AG20443 (cell line): ENCODE measurements around the gene DNTT.

Experiments
- DNase-seq: peaks from one replicate; pipeline ENCODE4 v3.0.0; 2012; ENCODE audit warnings: low spot score, mixed read lengths

Gene DNTT

GRCh38 chr10:96309628-96310320, 5.5 kb downstream of the DNTT start:
- no peak for DNase-seq

GRCh38 chr10:96310321-96310669, 6.1 kb downstream of the DNTT start:
- DNase-seq = no peak

- DNase-seq = no peak
Measured at GRCh38 chr10:96311180-96311715, 7.0 kb downstream of the DNTT start.

GRCh38 chr10:96313344-96313743, 9.1 kb downstream of the DNTT start:
- no peak for DNase-seq

- no peak for DNase-seq
Measured at GRCh38 chr10:96317067-96317833, 13.0 kb downstream of the DNTT start.

GRCh38 chr10:96319754-96320474, 15.7 kb downstream of the DNTT start:
- DNase-seq = no peak

GRCh38 chr10:96321822-96322221, 17.6 kb downstream of the DNTT start:
- no peak for DNase-seq

- no peak for DNase-seq
Measured at GRCh38 chr10:96322275-96322674, 18.0 kb downstream of the DNTT start.

GRCh38 chr10:96324447-96324846, 20.2 kb downstream of the DNTT start:
- no peak for DNase-seq

GRCh38 chr10:96325719-96326373, 21.6 kb downstream of the DNTT start:
- DNase-seq = no peak

- no peak for DNase-seq
Measured at GRCh38 chr10:96327462-96327861, 23.2 kb downstream of the DNTT start.

GRCh38 chr10:96333101-96333500, 28.9 kb downstream of the DNTT start:
- no peak for DNase-seq

- peak; percentile 73 for DNase-seq
Measured at GRCh38 chr10:96334616-96335526, 30.6 kb downstream of the DNTT start.

GRCh38 chr10:96337106-96337505, 32.9 kb downstream of the DNTT start:
- no peak for DNase-seq

- no peak for DNase-seq
Measured at GRCh38 chr10:96338279-96338925, 34.2 kb downstream of the DNTT start.

GRCh38 chr10:96339383-96339782, 35.1 kb downstream of the DNTT start:
- DNase-seq = no peak

GRCh38 chr10:96339956-96340904, 36.0 kb downstream of the DNTT start:
- peak; percentile 67 for DNase-seq

GRCh38 chr10:96341219-96342182, 37.3 kb downstream of the DNTT start:
- DNase-seq = no peak
